ES-I3 (cell line): Measurements from ENCODE around the gene HDAC8.
"Not testable (repeated sequence)": the region's sequence is repeated elsewhere in the genome, so short reads cannot be mapped to it uniquely, and the experiment has no call there.

Experiments
- H3K36me3 ChIP-seq: 2 replicates; pipeline ENCODE4 v1.6.1; 2013; ENCODE audit warnings: mild to moderate bottlenecking, low read length, control low read depth, moderate library complexity; ENCODE audit not compliant: insufficient read depth
- H3K4me1 ChIP-seq: 2 replicates; pipeline ENCODE4 v1.6.1; 2013; ENCODE audit warnings: mild to moderate bottlenecking, control low read depth, low read length; ENCODE audit not compliant: insufficient read depth
- H3K9ac ChIP-seq: 2 replicates; pipeline ENCODE4 v1.6.1; 2013; ENCODE audit warnings: low read depth, mild to moderate bottlenecking, low read length, moderate library complexity
- H3K9me3 ChIP-seq: 2 replicates; pipeline ENCODE4 v1.6.1; 2013; ENCODE audit warnings: mild to moderate bottlenecking, low read length, moderate library complexity; ENCODE audit not compliant: control insufficient read depth, insufficient read depth

The HDAC8 gene

DNA sequence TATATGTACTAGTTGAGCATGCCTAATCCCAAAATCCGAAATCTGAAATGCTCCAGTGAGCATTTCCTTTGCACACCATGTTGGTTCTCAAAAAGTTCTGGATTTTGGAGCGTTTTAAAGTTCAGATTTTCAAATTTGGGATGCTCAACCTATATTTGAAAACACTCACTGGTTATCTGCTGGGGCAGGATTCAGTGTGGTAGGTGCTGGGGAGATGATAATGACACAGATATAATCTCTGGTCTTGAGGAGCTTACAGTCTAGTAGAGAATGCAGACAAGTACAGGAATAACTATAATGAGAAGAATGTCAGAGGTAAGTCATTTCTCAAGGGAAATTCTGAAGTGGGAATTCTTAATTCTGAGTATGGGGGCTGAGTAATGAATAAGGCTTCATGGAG, 207.5 kb downstream of the HDAC8 start:
- Histone ChIP-seq H3K9ac (no peak overlapping the region), H3K4me1 (no peaks in the 10 kb centered on the region), H3K9me3 (no peaks in the 10 kb centered on the region), H3K36me3 (no peaks in the 10 kb centered on the region)

GRCh38 chrX:72360326-72360725, 212.3 kb downstream of the HDAC8 start:
- Histone ChIP-seq H3K36me3 (no peaks in the 10 kb centered on the region), H3K4me1 (no peaks in the 10 kb centered on the region), H3K9me3 (no peaks in the 10 kb centered on the region), H3K9ac (no peak overlapping the region)

- Histone ChIP-seq H3K36me3 (no peaks in the 10 kb centered on the region), H3K4me1 (no peaks in the 10 kb centered on the region), H3K9ac (no peak overlapping the region), H3K9me3 (no peaks in the 10 kb centered on the region)
Observed at GRCh38 chrX:72358313-72358712, 214.3 kb downstream of the HDAC8 start.

GRCh38 chrX:72352786-72353185, 219.9 kb downstream of the HDAC8 start:
- Histone ChIP-seq H3K9me3 (no peaks in the 10 kb centered on the region), H3K4me1 (0 out of 2 replicates have a peak, but pooled peaks cover 2% of the 10 kb centered on the region), H3K36me3 (no peaks in the 10 kb centered on the region; the same call in 1 of the 2 replicates), H3K9ac (no peak overlapping the region)

DNA sequence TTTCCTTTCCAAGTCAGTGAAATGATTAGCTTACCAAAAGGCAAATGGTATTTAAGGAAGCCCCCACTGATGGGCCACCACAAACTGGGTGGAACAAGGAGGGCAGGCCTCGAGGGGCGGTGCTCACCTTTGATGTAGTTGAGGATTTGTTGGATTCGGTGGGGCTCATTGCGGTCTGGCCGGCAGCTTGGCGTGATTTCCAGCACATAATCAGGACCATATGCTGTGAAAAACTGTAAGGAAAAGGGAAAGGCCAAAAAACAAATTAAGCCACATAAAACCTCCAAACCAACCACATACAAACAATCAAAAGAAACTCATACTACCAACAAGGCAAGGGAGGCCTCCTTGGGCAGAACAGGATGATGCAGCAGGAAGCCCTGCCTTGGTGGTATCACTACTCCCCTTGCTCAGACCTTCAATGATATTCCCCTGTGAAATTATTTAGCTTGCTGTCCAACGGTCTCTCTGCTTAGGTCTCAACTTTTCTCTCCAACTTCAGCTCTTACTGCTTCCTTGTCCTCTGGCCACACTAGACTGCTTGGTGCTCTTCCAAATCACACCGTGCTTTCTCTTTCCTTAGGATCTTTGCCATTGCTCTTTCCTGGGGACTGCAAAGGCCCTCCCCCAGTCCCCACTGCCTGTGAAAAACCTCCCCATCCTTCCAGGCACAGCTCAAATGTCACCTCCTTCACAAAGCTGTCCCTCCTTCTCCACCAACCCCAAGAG, 220.9 kb downstream of the HDAC8 start:
- no peak overlapping the region for H3K9ac ChIP-seq
- H3K4me1 ChIP-seq = peaks cover 12% of the 10 kb centered on the region; the same call in 1 of the 2 replicates
- H3K36me3 ChIP-seq = no peaks in the 10 kb centered on the region; the same call in 1 of the 2 replicates
- no peaks in the 10 kb centered on the region for H3K9me3 ChIP-seq

DNA sequence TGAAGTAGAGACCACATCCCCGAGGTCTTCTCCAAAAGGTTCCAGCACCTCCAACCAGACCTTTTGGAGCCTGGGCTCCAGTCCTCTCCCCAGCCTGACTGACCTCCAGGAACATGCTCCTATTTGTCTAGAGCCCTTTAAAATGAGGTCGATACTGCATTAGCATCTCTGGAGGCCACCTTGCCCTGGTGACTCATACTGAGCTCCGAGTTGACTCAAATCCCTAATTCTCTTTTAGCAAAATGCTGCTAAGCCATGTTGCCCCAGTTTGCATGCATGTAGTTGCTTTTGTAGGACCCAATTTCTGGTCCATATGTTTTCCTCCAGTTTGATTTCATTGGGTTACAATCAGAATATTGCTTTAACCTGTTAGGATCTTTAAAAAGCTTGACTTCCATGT, 223.5 kb downstream of the HDAC8 start:
- H3K36me3 ChIP-seq = no peaks in the 10 kb centered on the region; the same call in 1 of the 2 replicates

GRCh38 chrX:72348247-72348979, 224.2 kb downstream of the HDAC8 start:
- H3K9me3 ChIP-seq = no peaks in the 10 kb centered on the region
- H3K4me1 ChIP-seq = peaks cover 19% of the 10 kb centered on the region
- H3K9ac ChIP-seq = no peak overlapping the region
- no peaks in the 10 kb centered on the region; the same call in 1 of the 2 replicates for H3K36me3 ChIP-seq

More for the DNA sequence above, 223.5 kb downstream of the HDAC8 start:
- H3K4me1 ChIP-seq = peaks cover 19% of the 10 kb centered on the region
- H3K9me3 ChIP-seq = no peaks in the 10 kb centered on the region
- no peak overlapping the region for H3K9ac ChIP-seq

GRCh38 chrX:72347366-72347765, 225.3 kb downstream of the HDAC8 start:
- H3K9me3 ChIP-seq = no peaks in the 10 kb centered on the region
- no peaks in the 10 kb centered on the region; the same call in 1 of the 2 replicates for H3K36me3 ChIP-seq
- H3K4me1 ChIP-seq = peaks cover 19% of the 10 kb centered on the region
- H3K9ac ChIP-seq = no peak overlapping the region

GRCh38 chrX:72346302-72346949, 226.2 kb downstream of the HDAC8 start:
- Histone ChIP-seq H3K9me3 (no peaks in the 10 kb centered on the region), H3K36me3 (no peaks in the 10 kb centered on the region), H3K4me1 (peaks cover 19% of the 10 kb centered on the region), H3K9ac (no peak overlapping the region)

DNA sequence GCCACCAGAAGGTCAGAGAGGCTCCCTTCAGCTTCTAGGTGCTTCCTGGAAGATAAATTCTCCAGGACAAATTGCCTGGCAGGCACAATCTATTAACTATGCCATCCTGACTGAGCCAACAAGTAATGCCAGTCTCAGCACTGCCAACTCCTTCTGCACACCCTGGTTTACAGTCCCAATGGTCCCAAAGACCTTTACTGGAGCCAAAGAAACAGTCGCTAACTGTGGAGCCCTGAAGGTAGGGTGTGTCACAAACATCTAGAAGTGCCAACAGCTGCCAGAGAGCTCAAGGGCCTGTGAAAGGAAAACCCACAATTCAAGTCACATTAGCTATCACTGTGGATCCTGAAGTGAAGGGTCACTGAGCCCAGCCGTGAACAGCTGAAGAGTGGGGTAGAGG, 232.0 kb downstream of the HDAC8 start:
- Histone ChIP-seq H3K9me3 (no peaks in the 10 kb centered on the region), H3K4me1 (no peaks in the 10 kb centered on the region), H3K9ac (no peak overlapping the region), H3K36me3 (no peaks in the 10 kb centered on the region)

- Histone ChIP-seq H3K36me3 (no peaks in the 10 kb centered on the region), H3K9ac (no peak overlapping the region), H3K9me3 (no peaks in the 10 kb centered on the region), H3K4me1 (no peaks in the 10 kb centered on the region)
Observed at GRCh38 chrX:72340041-72340440, 232.6 kb downstream of the HDAC8 start.

DNA sequence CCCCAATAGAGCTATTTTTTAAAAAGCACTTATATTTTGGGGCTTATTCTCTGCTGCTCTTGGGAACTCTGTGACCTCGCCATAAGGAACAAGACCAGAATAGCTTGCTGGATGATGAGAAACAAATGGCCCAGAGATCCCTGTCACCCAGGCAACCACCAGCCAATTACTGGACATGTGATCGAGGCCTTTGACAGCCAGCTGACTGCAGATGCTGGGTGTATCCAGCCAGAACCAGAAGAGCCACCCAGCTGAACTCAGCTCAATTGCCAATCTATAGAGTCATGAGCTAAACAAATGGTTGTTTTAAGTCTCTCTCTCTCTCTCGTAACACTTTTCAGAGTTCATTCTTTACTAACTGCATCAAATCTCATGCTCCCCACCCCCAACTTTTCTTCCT, 242.5 kb downstream of the HDAC8 start:
- H3K9me3 ChIP-seq = no peaks in the 10 kb centered on the region
- no peaks in the 10 kb centered on the region for H3K36me3 ChIP-seq
- H3K4me1 ChIP-seq = peaks cover 8% of the 10 kb centered on the region
- H3K9ac ChIP-seq = no peak overlapping the region

DNA sequence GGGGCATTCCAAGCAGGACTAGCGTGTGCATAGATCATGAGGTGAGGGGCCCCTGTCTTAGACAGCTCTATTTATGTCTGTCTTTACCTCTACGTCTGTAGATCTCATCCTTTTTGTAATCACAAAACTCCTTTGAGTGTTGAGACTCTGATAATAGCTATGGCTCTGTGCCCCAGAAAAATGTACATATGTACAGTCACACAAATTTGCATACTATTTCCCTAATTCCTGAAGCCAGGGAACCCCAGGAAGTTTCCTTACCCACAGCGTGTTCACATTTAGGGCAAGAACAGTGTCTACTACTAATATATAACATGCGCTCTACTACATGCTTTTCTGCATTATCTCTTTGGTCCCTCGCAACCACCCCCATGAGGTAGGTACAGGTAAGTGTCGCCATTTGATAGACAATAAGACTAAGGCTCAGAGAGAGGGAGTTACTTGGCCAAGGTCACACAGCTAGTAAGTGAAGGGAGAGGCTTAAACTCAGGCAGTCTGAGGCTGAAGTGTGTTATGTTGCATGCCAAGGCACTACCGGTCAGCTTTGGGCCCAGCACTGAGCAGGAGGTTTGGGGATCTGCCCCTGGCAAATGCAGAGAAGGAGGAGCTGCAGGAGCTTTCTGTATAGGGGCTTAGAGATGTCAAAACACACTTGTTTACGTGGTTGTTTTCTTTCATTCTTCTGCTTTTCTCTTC, 245.9 kb downstream of the HDAC8 start:
- H3K9me3 ChIP-seq = no peaks in the 10 kb centered on the region
- H3K9ac ChIP-seq = no peak overlapping the region
- no peaks in the 10 kb centered on the region for H3K36me3 ChIP-seq
- H3K4me1 ChIP-seq = peaks cover 8% of the 10 kb centered on the region

GRCh38 chrX:72319651-72320050, 253.0 kb downstream of the HDAC8 start:
- H3K4me1 ChIP-seq, H3K36me3 ChIP-seq, H3K9ac ChIP-seq, H3K9me3 ChIP-seq: not testable (repeated sequence)
